Measurements from ENCODE around the gene GASK1B.

- TF ChIP-seq POLR2A (IDR thresholded peaks at IDR 0.05), result no peak
- TF ChIP-seq, protein P1, sequence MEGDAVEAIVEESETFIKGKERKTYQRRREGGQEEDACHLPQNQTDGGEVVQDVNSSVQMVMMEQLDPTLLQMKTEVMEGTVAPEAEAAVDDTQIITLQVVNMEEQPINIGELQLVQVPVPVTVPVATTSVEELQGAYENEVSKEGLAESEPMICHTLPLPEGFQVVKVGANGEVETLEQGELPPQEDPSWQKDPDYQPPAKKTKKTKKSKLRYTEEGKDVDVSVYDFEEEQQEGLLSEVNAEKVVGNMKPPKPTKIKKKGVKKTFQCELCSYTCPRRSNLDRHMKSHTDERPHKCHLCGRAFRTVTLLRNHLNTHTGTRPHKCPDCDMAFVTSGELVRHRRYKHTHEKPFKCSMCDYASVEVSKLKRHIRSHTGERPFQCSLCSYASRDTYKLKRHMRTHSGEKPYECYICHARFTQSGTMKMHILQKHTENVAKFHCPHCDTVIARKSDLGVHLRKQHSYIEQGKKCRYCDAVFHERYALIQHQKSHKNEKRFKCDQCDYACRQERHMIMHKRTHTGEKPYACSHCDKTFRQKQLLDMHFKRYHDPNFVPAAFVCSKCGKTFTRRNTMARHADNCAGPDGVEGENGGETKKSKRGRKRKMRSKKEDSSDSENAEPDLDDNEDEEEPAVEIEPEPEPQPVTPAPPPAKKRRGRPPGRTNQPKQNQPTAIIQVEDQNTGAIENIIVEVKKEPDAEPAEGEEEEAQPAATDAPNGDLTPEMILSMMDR (IDR thresholded peaks at IDR 0.05 in 4 of 5, conservative IDR thresholded peaks at IDR 0.05 in 1 of 5), result no peak
Measured at GRCh38 chr4:158197194-158197776, 24.5 kb upstream of the GASK1B start.

All from gastrocnemius medialis (tissue), 4 donors.